ENCODE results near the gene PRR5L. TPM values are rescaled to one million over a fixed set of nuclear protein-coding genes. Genes with fewer than 3 reads are reported as not detected.

The PRR5L gene
- total RNA-seq, 2 experiments from 2014 or later: 3.4 to 4.5 TPM

DNA sequence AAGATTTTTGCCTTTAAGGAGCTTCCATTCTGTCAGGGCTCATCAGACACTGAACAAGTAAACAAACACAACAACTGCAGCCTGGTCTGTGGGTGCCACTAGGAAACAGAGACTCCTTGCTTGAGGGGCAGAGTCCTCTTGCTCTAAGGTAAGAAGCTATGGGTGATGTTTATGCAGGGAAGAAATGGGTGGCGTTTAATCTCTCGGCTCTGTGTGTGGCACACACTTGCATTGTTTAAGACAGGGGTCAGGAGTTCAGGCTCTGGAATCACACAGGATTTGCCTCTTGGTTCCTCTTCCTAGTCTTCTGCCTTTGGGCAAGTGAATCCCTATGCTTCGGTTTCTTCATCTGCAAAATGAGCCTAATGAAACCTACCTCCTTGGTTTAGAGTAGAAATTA is 90.3 kb downstream of the PRR5L start:
- Mint-ChIP-seq H3K27ac (no peak overlapping the region), H3K4me3 (no peak overlapping the region), H3K36me3 (ENCODE audit: low read depth) (no peaks in the 10 kb centered on the region), H3K4me1 (ENCODE audit: low read depth) (peaks cover 14% of the 10 kb centered on the region), H3K27me3 (ENCODE audit: low read depth) (no peaks in the 10 kb centered on the region), H3K9me3 (ENCODE audit: insufficient read depth) (no peaks in the 10 kb centered on the region)
- ChIA-PET POLR2A (no interaction called here), CTCF (no interaction called here)
- ATAC-seq: no peak
- DNase-seq: no peak

DNA sequence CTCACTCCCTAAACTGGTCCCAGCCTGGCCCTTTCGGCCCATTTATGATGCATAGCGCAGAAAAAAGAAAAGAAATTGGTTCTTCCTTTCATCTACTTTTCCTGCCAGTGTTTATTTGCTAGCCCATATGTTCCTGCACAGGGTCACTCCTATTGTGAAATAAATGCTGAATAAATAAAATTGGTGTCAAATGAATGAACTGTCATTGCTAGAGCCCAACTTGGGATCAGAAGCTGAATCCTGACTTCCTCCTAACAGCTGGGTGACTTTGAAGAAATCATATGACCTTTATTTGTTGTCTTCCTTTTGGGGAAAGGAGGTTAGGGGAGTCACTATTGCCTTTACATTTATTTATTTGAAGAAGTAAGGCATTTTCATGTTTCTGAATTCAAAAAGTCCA is 92.0 kb downstream of the PRR5L start:
- Mint-ChIP-seq H3K4me1 (ENCODE audit: low read depth) (peaks cover 21% of the 10 kb centered on the region), H3K4me3 (no peak overlapping the region), H3K27ac (no peak overlapping the region), H3K36me3 (ENCODE audit: low read depth) (no peaks in the 10 kb centered on the region), H3K9me3 (ENCODE audit: insufficient read depth) (no peaks in the 10 kb centered on the region), H3K27me3 (ENCODE audit: low read depth) (peaks cover 5% of the 10 kb centered on the region)
- POLR2A ChIA-PET: interaction anchor here (1.1 kb wide), 1 partner anchor 10 kb away, joined by 3 read pairs; no protein-coding TSS in a partner anchor
- CTCF ChIA-PET: interaction anchor here (1.1 to 2.3 kb wide), 2 partner anchors 10 to 105 kb away, joined by 4 to 7 read pairs; no protein-coding TSS in a partner anchor
- ATAC-seq: no peak
- no peak for DNase-seq

DNA sequence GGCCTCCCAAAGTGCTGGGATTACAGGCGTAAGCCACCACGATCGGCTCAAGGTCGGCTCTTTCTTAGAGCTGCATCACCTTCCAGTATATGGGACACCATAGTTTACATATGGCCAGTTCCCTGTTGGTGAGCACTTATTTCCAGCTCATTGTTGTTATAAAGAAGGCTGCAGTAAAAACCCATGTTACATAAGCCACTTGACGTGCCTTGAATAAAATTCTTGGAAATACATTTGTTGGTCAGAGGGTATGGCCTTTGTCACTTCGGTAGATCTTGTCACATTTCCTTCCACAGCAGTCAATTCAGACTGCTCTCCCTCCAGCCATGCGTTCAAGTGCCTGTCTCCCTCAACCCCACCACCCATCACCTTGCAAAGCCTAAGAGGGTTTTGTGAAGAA is 92.9 kb downstream of the PRR5L start:
- H3K27ac Mint-ChIP-seq: no peak overlapping the region
- no peaks in the 10 kb centered on the region for H3K9me3 Mint-ChIP-seq (ENCODE audit: insufficient read depth)
- ATAC-seq: no peak
- no peak for DNase-seq
- ChIA-PET CTCF (interaction anchor here (1.1 to 2.3 kb wide), 2 partner anchors 11 to 104 kb away, joined by 4 to 7 read pairs; no protein-coding TSS in a partner anchor), POLR2A (interaction anchor here (1.1 kb wide), 1 partner anchor 9 kb away, joined by 3 read pairs; no protein-coding TSS in a partner anchor)
- H3K4me3 Mint-ChIP-seq: no peak overlapping the region
- no peaks in the 10 kb centered on the region for H3K36me3 Mint-ChIP-seq (ENCODE audit: low read depth)
- peaks cover 7% of the 10 kb centered on the region for H3K27me3 Mint-ChIP-seq (ENCODE audit: low read depth)
- H3K4me1 Mint-ChIP-seq (ENCODE audit: low read depth): peaks cover 25% of the 10 kb centered on the region

- Mint-ChIP-seq H3K27ac (no peak overlapping the region), H3K4me1 (ENCODE audit: low read depth) (peaks cover 33% of the 10 kb centered on the region), H3K4me3 (no peak overlapping the region), H3K27me3 (ENCODE audit: low read depth) (peaks cover 7% of the 10 kb centered on the region), H3K36me3 (ENCODE audit: low read depth) (no peaks in the 10 kb centered on the region), H3K9me3 (ENCODE audit: insufficient read depth) (no peaks in the 10 kb centered on the region)
- POLR2A ChIA-PET: no interaction called here
- no peak for DNase-seq
- ATAC-seq: no peak
- CTCF ChIA-PET: interaction anchor here (2.3 kb wide), 1 partner anchor 12 kb away, joined by 7 read pairs; no protein-coding TSS in a partner anchor
Measured at GRCh38 chr11:36389811-36390210, 93.7 kb downstream of the PRR5L start.

- no peak overlapping the region for H3K4me3 Mint-ChIP-seq
- H3K27ac Mint-ChIP-seq: no peak overlapping the region
- DNase-seq (no peak), ATAC-seq (no peak)
- no peaks in the 10 kb centered on the region for H3K36me3 Mint-ChIP-seq (ENCODE audit: low read depth)
- POLR2A ChIA-PET: no interaction called here
- no peaks in the 10 kb centered on the region for H3K9me3 Mint-ChIP-seq (ENCODE audit: insufficient read depth)
- CTCF ChIA-PET: no interaction called here
- H3K4me1 Mint-ChIP-seq (ENCODE audit: low read depth): peaks cover 30% of the 10 kb centered on the region
- H3K27me3 Mint-ChIP-seq (ENCODE audit: low read depth): peaks cover 7% of the 10 kb centered on the region
Measured at GRCh38 chr11:36390963-36391471, 94.9 kb downstream of the PRR5L start.

- ChIA-PET CTCF (no interaction called here), POLR2A (no interaction called here)
- Mint-ChIP-seq H3K27ac (no peak overlapping the region), H3K27me3 (ENCODE audit: low read depth) (peaks cover 7% of the 10 kb centered on the region), H3K36me3 (ENCODE audit: low read depth) (no peaks in the 10 kb centered on the region), H3K4me3 (no peak overlapping the region), H3K9me3 (ENCODE audit: insufficient read depth) (no peaks in the 10 kb centered on the region), H3K4me1 (ENCODE audit: low read depth) (peaks cover 30% of the 10 kb centered on the region)
- ATAC-seq: no peak
- no peak for DNase-seq
Measured at GRCh38 chr11:36392196-36392595, 96.1 kb downstream of the PRR5L start.

DNA sequence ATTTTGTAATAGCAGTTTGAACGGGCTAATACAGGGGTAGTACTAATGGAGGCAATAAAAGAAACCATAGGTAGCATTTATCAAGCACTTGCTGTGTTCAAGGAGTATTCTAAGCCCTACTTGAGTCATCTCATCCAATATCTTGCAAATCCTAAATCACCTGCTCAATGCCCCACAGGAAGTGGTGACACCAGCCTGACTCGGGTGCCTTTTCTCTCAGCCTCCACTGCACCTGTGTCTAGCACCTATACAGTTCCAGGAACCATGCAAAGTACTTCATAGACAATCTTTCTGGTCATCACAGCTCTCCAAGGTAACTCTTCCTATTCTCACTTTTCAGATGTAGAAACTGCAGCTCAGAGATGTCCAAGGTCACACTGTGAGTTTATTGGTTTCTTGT is 98.0 kb downstream of the PRR5L start:
- CTCF ChIA-PET: interaction anchor here (1.1 kb wide), 1 partner anchor 17 kb away, joined by 4 read pairs; no protein-coding TSS in a partner anchor
- no peaks in the 10 kb centered on the region for H3K36me3 Mint-ChIP-seq (ENCODE audit: low read depth)
- no peak overlapping the region for H3K4me3 Mint-ChIP-seq
- no peak for ATAC-seq
- no peaks in the 10 kb centered on the region for H3K9me3 Mint-ChIP-seq (ENCODE audit: insufficient read depth)
- H3K27ac Mint-ChIP-seq: no peak overlapping the region
- peaks cover 7% of the 10 kb centered on the region for H3K27me3 Mint-ChIP-seq (ENCODE audit: low read depth)
- POLR2A ChIA-PET: no interaction called here
- no peak for DNase-seq
- peaks cover 30% of the 10 kb centered on the region for H3K4me1 Mint-ChIP-seq (ENCODE audit: low read depth)

DNA sequence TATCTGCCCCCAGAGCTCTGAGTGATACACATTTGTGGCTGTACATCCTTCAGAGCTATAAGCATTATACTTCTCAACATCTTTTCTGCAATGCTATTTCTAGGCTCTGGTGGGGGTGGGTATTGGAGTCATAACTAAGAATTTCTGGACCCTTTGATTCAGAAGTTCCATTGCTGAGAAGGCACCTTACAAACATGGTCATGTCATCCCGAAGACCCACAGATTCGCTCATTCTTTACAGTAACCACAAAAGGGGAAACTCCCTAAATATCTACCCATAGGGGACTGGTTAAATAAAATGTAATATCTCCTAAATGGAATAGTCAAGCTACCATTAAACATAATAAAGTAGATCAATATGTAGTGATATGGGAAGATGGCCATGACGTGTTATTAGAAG is 98.8 kb downstream of the PRR5L start:
- H3K4me1 Mint-ChIP-seq (ENCODE audit: low read depth): peaks cover 30% of the 10 kb centered on the region
- no peaks in the 10 kb centered on the region for H3K9me3 Mint-ChIP-seq (ENCODE audit: insufficient read depth)
- peaks cover 7% of the 10 kb centered on the region for H3K27me3 Mint-ChIP-seq (ENCODE audit: low read depth)
- POLR2A ChIA-PET: no interaction called here
- H3K4me3 Mint-ChIP-seq: no peak overlapping the region
- no peaks in the 10 kb centered on the region for H3K36me3 Mint-ChIP-seq (ENCODE audit: low read depth)
- H3K27ac Mint-ChIP-seq: no peak overlapping the region
- CTCF ChIA-PET: interaction anchor here (1.1 to 1.4 kb wide), 5 partner anchors 14 to 98 kb away, joined by 3 to 4 read pairs (median 4); no protein-coding TSS in a partner anchor
- no peak for DNase-seq
- ATAC-seq: no peak

DNA sequence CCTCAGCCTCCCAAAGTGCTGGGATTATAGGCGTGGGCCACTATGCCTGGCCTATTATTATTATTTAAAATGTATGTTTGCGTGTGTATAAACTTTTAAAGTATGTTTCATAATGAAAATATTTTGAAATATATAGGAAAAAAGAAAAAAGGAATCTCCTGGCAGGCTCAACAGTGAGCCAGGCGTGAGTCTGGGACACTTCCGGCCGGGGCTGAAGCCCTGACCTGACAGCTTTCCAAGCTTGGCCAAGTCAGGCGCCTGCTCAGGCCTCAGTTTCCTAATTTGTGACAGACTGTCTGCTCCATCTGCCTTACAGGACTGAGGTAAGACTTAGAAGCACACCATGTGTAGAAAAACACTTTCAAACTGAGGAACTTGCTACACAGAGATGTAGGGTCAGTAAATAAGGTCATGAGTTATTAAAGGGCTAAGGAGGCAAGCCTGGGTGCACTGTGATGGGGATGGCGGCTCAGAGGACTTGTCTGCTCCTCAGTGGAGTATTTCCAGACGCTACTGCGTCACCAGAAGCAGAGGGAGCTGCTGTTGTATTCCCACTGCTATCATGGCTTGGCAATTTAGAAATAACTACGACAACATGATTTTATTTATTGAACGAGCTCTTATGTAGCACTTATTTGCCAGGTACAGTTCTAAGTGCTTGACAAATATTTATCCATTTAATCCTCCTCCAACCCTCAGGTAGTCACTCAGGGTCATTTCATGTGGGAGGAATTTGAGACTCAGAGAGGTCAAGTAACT is 100.1 kb downstream of the PRR5L start:
- Mint-ChIP-seq H3K9me3 (ENCODE audit: insufficient read depth) (no peaks in the 10 kb centered on the region), H3K4me1 (ENCODE audit: low read depth) (peaks cover 38% of the 10 kb centered on the region), H3K36me3 (ENCODE audit: low read depth) (no peaks in the 10 kb centered on the region), H3K27me3 (ENCODE audit: low read depth) (peaks cover 7% of the 10 kb centered on the region), H3K4me3 (no peak overlapping the region), H3K27ac (no peak overlapping the region)
- POLR2A ChIA-PET: no interaction called here
- CTCF ChIA-PET: no interaction called here
- no peak for ATAC-seq
- no peak for DNase-seq

DNA sequence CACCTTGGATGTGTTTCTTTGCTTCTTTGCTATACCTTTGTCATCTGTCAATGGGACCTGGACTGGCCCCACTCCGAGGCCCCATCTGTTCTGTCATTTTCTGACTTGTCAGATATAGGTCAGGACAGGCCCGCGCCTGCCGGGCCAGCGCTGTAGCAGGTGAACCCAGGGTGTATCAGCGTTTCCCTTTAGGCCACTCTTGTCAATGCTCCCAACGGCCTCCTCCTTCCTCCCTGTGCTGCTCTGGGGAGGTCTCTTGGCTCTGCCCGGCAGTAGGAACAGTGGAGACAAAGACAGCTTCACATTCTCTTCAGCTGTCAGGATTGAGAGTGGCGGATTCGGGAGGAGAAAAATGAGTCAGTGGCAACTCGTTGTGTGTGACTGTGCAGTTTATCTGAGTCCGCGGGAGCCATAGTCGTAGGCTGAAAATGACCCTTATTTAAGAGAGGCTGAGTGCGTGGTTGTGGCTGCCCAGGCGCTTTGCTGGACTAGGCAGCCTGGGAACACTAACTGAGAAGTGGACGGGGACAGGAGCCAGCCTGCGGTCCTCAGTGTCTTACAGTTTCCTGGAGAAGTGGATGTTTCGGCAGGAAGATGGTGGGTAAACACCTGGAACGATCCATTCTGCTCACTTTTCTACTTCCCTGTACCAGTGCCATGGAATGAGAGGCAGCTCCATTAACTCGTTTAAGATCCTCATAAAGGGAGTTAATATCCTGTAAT is 102.3 kb downstream of the PRR5L start:
- POLR2A ChIA-PET: interaction anchor here (1.0 kb wide), 1 partner anchor 10 kb away, joined by 3 read pairs; no protein-coding TSS in a partner anchor
- H3K4me3 Mint-ChIP-seq: no peak overlapping the region
- no peaks in the 10 kb centered on the region for H3K9me3 Mint-ChIP-seq (ENCODE audit: insufficient read depth)
- peaks cover 30% of the 10 kb centered on the region for H3K4me1 Mint-ChIP-seq (ENCODE audit: low read depth)
- H3K36me3 Mint-ChIP-seq (ENCODE audit: low read depth): no peaks in the 10 kb centered on the region
- peaks cover under 1% of the 10 kb centered on the region for H3K27me3 Mint-ChIP-seq (ENCODE audit: low read depth)
- ATAC-seq (no peak), DNase-seq (no peak)
- CTCF ChIA-PET: no interaction called here
- H3K27ac Mint-ChIP-seq: no peak overlapping the region

GRCh38 chr11:36399236-36399635 is 103.1 kb downstream of the PRR5L start:
- no peaks in the 10 kb centered on the region for H3K9me3 Mint-ChIP-seq (ENCODE audit: insufficient read depth)
- H3K27ac Mint-ChIP-seq: no peak overlapping the region
- H3K4me3 Mint-ChIP-seq: no peak overlapping the region
- H3K27me3 Mint-ChIP-seq (ENCODE audit: low read depth): no peaks in the 10 kb centered on the region
- CTCF ChIA-PET: no interaction called here
- H3K4me1 Mint-ChIP-seq (ENCODE audit: low read depth): peaks cover 23% of the 10 kb centered on the region
- DNase-seq: no peak
- ATAC-seq: no peak
- peaks cover 2% of the 10 kb centered on the region for H3K36me3 Mint-ChIP-seq (ENCODE audit: low read depth)
- POLR2A ChIA-PET: no interaction called here

DNA sequence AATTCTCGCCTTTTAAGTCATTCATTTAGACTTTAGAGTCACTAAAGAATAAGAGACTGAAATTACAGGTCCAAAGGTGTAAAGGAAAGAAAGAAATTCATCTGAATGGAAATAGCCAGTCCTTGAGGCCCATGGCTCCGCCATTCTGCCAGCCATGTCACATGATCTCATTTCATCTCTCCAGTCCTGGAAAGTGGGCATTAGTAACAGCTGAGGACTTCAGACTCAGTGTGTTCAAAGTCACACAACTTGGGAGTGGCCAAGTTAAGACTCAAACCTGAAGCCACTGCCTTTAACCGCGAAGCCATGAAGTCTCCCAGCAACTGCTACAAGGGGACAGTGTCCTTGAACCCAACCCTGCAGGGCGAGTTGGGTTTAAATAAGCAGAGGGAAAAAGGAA is 103.7 kb downstream of the PRR5L start:
- Mint-ChIP-seq H3K36me3 (ENCODE audit: low read depth) (peaks cover 2% of the 10 kb centered on the region), H3K27me3 (ENCODE audit: low read depth) (no peaks in the 10 kb centered on the region), H3K27ac (no peak overlapping the region), H3K4me1 (ENCODE audit: low read depth) (peaks cover 18% of the 10 kb centered on the region), H3K4me3 (no peak overlapping the region), H3K9me3 (ENCODE audit: insufficient read depth) (no peaks in the 10 kb centered on the region)
- ChIA-PET CTCF (no interaction called here), POLR2A (no interaction called here)
- no peak for ATAC-seq
- DNase-seq: no peak
